Upper lobe of left lung (tissue), 4 donors: ENCODE measurements around the gene PLPPR2.

Source experiments
- CTCF ChIP-seq, 6 experiments: fragments of 450-650 bp in 4 of 6; fragments of 200-600 bp in 2 of 6; sonication (generic) in 2 of 6; IDR thresholded peaks; one replicate each; pipeline ENCODE4 v1.5.1; 2016 to 2019; ENCODE audit warnings: antibody characterized with exemption in 6 of 6
- EP300 ChIP-seq, 4 donors: sonication (generic); formaldehyde crosslinking; IDR thresholded peaks; one replicate each; pipeline ENCODE4 v1.5.1; 2017; ENCODE audit warnings: antibody characterized with exemption in 4 of 4, control low read depth in 2 of 4
- POLR2A ChIP-seq, 4 donors: fragments of 450-650 bp; IDR thresholded peaks; one replicate each; pipeline ENCODE4 v1.5.1; 2016 to 2017; ENCODE audit warnings: antibody characterized with exemption in 4 of 4, mild to moderate bottlenecking in 2 of 4
- POLR2AphosphoS5 ChIP-seq, 2 donors: sonication (generic); formaldehyde crosslinking; IDR thresholded peaks; one replicate each; pipeline ENCODE4 v1.5.1; 2017; ENCODE audit warnings: antibody characterized with exemption in 2 of 2

- TF ChIP-seq POLR2A (IDR thresholded peaks at IDR 0.05) (no peak), POLR2AphosphoS5 (IDR thresholded peaks at IDR 0.05) (no peak), CTCF (IDR thresholded peaks at IDR 0.05) (no peak), EP300 (IDR thresholded peaks at IDR 0.05) (no peak)
Measured at GRCh38 chr19:11404588-11405222, 49.5 kb downstream of the PLPPR2 start.
